ENCODE data around the gene ZNF777.
A peak's percentile ranks its signal among the peaks of the same experiment; 100 is the strongest.
"Not testable (repeated sequence)": the region's sequence is repeated elsewhere in the genome, so short reads cannot be mapped to it uniquely, and the experiment has no call there.

ZNF777 gene

DNA sequence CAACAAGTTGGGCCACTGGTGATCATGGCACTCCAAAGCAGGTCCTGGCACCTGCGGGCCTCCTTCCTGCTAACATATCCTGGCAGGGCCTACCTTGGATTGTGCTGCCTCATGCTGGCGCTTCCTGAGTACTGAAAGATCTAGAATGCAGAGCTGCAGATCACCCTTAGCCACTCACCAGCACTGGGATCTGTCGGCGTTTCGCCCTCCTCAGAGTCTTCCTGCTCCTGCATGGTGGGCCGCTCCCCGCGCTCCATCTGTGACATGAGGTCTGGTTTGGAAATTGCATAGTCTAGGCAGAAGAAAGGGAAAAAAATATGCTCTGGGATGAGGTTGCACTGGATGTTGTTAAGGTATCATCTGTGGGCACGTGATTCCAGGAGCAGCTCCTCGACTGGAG, 10.0 kb downstream of the ZNF777 start:
- no peak for DNase-seq (ENCODE audit: low spot score)

DNA sequence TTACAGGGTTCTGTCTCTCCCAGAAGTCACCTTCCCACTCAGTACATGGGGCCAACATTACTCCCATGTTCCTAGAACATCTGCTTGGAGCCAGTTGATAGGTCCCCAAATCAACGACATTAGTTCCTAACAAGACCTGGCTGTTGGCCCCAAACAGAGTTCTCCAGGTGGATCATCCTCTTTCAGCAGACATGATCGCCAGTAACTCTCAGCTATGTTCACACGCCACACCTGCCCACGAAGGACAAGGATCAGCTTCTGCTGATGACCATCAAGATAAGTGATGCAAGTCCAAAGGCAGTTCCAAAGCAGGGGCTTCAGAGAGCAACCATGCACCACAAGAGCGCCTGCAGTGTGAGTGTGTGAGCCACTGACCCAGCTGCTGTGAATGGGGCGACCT, 11.0 kb downstream of the ZNF777 start:
- no peak for DNase-seq (ENCODE audit: low spot score)

DNA sequence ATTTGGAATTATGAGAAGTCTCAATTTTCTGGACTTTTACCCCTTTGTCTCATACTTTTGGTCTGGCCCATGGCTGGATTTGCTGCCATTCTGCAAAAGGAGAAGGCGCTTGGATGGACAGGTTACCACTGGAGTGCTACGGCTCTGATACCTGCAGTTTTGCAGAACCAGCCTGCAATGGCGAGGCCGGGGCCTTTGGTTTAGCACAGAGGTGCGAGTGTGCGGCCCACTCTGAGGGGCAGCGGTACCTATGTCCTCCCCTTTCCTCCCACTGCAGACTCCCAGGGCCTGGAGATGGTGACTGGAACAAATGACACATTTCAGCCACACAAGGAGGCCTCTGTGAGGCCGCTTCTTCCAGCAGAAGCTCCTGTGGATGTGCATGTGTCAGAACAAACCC, 11.9 kb downstream of the ZNF777 start:
- no peak for DNase-seq (ENCODE audit: low spot score)

DNA sequence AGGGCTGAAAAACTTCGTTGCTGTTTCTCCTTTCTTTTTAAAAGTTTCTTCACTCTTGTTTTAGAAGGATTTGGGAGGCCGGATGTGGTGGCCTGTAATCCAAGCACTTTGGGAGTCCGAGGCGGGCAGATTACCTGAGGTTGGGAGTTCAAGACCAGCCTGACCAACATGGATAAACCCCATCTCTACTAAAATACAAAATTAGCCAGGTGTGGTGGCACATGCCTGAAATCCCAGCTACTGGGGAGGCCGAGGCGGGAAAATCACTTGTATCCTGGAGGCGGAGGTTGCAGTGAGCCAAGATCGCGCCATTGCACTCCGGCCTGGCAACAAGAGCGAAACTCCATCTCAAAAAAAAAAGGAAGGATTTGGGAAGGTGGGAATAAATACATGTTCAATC, 14.8 kb downstream of the ZNF777 start:
- not testable (repeated sequence) for DNase-seq (ENCODE audit: low spot score)

DNA sequence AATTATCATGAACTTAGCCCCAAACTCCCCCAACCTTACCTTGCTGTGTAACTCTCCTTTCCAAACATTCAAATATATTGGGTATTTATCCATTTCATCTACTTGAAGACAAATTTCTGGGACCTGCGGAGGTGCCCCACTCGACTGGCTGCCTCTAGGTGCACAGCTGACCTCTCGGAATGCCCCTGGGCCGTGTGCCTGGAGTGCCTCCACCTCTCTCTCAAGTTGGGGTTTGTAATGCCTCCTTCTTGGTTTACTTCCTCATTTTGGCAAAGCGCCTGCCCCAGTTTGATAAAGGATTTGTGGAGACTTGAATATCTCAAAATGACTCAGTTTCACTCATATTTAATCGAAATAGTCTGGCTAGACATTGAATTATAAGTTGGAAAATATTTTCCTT, 16.6 kb downstream of the ZNF777 start:
- DNase-seq (ENCODE audit: low spot score) = no peak

DNA sequence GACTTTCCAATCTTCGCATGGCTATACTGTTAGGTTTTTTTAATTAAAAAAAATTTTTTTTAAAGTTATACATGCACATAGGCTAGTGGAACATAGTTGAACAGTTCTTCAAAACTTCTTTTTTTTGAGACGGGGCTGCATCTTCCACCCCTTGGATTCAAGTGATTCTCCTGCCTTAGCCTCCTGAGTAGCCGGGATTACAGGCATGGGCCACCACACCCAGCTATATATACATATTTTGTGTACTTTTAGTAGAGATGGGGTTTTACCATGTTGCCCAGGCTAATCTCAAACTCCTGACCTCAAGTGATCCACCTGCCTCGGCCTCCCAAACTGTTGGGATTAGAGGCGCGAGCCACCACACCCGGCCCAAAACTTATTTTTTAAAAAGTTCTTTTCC, 17.3 kb downstream of the ZNF777 start:
- no peak for DNase-seq (ENCODE audit: low spot score)

DNA sequence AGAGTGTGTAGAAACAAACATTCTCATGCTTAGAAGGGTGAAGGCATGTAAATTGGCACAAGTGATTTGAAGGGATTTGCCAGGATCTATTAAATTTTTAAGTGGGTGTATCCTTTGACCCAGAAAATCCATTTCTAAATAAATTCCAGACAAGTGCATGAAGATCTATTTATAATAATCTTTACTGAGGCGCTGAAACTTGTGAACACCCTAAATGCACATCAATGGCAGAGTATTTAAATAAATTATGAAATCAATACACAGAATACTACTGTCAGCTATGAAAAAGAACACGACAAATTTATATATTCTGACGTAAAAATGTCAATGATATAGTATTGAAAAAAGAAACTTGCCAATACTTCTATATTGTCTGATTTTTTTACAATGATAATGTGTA, 17.9 kb downstream of the ZNF777 start:
- DNase-seq (ENCODE audit: low spot score) = no peak

DNA sequence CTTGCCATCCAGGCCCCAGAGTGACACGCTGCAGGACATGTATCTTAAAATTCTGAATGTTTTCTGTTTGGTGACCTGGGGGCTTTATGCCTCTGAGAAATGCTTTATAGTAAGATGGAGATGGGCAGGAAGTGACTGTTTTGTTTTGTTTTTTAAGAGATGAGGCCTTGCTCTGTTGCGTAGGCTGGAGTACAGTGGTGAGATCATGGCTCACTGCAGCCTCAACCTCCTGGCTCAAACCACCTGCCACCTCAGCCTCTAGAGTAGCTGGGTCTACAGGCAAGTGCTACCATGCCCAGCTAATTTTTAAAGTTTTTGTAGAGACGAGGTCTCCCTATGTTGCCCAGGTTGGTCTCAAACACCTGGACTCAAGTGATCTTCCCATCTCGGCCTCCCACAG, 20.6 kb downstream of the ZNF777 start:
- no peak for DNase-seq (ENCODE audit: low spot score)

DNA sequence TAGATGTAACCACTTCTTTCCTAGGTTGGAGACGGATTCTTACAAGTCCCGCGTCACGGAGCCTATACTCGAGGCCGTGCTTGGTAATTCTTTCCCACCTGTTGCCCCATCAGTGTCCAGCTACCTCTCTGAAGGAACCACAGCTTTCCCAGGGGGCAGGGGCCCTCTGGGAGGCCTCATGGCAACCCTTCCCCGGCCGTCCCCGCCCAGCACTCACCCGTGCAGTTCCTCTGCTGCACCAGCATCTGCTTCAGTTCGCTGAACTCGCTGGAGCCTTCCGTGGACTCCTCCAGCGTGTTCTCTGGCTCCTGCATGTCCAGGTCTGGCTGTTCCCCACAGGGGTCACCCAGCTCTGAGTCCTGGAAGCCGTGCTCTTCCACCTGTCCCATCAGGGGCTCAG, 24.5 kb downstream of the ZNF777 start:
- DNase-seq (ENCODE audit: low spot score) = no peak

DNA sequence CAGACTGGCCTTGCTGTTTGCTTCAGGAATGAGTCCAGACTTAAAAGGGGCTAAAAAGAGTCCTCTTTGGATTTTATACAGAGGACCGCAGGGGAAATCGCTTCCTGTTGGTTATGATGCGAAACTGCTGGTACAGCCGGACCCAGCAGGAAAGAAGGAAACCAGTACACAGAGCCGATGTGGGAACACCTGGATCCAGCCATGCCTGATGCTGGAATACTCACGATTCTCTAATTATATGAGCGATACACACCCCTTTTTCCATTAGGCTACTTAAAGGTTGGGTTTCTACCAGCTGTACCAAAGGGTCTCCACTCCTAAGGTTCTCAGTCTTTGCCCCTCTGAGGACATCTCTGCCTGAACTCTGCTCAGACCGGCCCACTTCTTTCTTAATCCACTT, 27.7 kb downstream of the ZNF777 start:
- no peak for DNase-seq (ENCODE audit: low spot score)

DNA sequence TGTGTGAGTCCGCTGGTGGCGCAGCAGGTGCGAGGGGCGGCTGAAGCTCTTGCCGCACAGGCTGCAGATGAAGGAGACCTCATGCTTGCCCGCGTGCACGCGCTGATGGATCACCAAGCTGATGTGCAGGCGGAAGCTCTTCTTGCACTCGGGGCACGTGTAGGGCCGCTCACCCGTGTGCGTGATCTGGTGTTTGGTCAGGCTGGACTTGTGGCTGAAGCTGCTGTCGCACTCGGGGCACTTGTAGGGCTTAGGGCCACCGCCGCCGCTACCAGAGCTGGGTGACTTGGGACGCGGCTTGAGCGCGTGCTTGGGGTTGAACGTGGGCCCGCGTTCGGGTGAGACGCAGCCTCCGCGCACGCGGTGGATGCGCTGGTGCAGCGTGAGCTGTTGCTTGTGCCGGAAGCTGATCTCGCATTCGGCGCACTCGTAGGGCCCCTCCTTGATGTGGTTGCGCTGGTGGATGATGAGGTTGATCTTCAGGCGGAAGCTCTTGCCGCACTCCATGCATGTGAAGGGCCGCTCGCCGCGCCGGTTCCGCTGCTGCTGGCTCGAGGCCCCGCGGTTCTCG, 28.7 kb downstream of the ZNF777 start:
- no peak for DNase-seq (ENCODE audit: low spot score)

DNA sequence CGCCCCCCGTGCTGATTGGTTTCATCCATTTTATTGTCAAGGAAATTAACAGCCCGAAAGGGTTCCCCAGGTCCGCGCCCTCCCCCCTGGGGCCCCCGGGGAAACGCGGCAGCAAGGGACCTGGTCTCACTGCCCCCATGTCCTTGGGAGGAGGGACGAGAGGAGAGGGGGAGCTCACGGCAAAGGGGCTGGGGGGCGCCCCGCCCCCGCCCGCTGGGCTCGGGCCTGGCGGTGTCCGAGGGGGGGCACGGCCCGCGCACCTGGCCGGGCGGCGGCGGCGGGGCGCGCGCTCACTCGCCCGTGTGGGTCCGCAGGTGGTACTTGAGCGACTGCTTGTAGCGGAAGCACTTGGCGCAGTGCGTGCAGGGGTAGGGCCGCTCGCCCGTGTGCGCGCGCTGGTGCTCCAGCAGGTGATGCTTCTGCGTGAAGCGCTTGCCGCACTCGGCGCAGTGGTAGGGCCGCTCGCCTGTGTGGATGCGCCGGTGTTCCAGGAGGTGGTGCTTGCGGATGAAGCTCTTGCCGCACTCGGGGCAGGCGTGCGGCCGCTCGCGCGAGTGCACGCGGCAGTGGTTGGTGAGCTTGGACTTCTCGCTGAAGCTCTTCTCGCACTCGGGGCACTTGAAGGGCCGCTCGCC, 29.3 kb downstream of the ZNF777 start:
- DNase-seq (ENCODE audit: low spot score) = no peak

DNA sequence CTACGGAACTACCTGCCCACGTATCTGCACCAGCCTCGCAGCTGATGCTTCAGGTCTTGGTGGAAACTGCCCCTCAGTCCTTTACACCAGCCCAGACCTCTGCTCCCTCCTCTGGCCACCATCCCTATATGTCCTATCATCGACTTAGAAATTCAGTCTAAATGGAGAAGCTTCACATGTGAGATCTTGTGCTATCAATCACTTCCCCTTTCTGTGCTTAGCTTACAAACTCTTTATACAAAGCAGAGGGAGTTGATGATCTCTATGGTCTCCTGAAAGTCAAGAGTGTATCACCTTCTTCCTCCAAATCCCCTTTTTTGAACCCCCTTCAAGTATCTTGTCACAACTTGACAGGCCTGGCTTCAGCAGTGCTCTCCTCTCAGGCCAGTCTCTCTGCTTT, 30.7 kb downstream of the ZNF777 start:
- DNase-seq (ENCODE audit: low spot score) = no peak

DNA sequence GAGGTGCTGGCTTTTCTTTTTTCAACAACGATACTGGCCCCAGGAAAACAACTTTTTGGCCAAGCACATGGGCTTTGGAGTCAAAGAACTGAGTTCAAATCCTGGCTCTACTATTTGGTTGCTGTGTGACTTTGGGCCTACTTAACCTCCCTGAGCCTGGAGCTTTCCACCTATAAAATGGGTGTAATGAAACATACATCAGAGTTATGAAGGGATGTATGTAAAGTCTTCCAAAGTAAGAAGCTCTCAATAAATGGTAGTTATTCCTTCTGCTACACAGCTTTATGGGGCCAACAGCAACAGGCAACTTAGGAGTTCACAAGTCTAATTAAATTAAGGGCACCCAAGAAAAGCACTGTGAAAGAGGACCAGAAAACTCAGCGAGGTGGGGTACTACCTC, 33.0 kb downstream of the ZNF777 start:
- no peak for DNase-seq (ENCODE audit: low spot score)

DNA sequence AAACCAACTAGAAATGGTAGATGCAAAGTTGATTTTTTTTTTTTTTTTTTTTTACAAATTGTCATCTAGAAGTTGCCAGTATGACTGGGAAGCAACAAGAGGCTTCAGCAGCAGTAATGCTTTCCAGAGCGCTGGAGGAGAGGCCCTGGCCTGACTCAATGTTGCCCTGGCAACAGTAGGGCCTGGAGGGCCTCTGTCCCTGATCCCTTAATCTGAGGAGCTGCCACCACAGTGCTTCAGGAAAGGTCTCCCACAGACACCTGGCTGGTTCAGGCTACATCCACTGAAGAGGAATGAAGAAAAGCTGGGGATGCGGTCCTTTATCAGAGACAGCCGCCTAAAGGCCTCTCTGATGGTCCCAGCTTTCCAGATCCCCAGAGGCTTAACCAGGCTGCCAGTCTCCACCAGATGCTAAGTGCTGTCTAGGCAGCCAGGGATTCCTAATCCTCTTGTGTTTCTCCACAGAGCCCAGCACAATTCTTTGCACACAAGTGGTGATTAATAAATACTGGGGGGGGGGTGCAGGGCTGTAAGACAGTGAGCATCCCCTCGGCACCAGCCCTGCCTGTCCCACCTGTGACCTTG, 33.7 kb downstream of the ZNF777 start:
- DNase-seq (ENCODE audit: low spot score) = no peak

DNA sequence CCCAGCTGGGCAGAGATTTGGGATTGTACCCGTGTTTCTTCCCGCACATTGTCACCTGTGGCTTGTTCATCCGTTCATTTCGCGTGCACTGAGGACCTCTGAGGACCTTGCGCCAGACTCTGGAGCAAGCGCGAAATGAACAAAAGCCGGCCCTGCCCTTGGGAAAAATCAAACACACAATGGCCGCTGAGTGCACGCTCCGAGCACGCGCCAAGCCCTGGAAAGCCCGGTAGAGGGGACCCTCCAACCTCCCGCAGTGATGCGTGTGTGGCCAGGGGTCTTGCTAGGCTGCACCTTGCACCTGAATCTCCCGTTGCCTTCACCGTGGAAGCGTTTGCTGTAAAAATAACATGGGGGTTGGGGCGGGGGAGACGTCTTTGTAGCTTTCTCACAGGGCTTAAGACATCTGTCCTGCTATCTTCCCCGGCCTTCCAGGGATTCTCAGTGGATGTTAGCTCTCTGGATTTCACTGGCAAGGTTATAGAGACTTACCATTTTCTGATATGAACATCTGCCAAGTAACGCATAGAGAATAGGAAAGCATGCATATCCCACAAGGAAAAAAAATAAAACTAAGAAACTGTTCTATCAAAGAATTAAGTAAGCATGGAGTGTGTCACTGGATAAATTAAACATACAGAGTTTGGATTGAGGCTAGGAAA, 37.3 kb downstream of the ZNF777 start:
- no peak for DNase-seq (ENCODE audit: low spot score)

DNA sequence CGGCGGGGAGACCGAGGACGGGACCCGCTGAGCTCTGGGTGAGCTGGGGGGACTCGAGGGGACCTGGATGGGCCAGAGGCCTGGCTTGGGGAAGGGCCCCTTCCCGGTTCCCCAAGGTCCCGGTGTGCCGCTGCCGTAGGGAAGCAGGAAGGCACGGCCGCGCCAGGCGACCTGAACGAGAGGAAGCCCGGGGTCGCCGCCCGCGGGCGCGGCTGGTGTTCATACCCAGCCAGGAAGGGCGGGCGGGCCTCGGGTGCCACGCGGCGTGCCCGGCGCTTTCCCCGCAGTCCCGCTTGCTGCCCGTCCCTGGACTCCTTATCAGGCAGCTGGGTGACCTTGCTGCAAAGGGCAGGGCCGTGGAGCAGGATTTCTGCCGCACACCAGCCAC, 38.0 kb downstream of the ZNF777 start:
- DNase-seq (ENCODE audit: low spot score) = no peak

DNA sequence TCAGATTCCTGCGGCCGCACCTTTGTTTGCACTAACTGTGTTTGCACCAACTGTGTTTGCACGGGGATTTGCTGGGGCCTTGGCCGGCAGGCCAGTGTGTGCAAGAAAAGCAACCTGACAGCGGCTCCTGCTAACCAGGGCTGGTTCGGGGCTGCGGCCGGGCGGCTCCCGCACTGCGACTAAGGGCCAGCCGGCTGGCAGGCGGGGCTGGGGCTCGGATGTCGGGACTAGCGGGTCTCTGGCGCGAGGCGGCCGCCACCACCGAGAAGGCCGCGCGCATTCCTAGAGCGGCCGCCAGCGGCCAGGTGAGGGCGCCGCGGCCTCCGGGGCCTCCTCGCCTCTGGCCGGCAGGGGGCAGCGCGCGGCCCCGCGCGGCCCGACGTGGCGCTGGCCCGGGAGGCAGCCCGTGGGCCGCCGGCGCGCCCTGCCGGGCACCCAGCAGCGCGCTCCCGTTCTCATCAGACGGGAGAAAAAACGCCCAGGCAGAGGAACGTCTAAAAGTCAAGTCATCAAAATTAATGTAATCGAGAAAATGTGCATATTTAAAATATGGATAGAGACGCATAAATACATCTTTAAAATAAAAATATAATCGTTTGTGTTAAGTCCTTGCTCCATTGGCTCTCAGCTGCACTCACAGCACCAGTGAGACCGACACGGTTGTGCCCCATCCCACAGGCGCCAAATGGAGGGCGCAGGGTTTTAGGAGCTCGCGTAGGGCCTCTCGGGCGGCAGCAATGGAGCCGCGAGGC, 38.5 kb downstream of the ZNF777 start:
- peak; percentile 87 for DNase-seq (ENCODE audit: low spot score)

DNA sequence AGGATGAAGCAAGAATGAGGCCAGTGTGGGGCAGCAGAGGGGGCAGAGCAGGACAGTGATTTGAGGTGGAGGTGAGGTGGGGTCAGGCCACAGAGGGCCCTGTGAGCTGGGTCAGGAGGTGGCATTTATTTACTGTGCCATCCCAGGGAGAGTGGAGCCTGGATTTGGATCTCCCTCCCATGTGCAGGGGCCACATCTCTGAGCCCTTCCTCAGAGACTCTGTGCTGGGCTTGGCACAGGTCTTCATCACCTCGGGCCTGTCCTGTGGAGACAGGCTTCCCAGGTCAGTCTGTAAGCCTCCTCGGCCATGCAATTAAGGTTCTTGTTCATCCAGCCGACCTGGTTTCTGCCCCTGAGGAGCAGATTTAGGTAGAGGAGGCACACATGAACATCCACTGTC, 40.9 kb downstream of the ZNF777 start:
- DNase-seq (ENCODE audit: low spot score) = no peak

DNA sequence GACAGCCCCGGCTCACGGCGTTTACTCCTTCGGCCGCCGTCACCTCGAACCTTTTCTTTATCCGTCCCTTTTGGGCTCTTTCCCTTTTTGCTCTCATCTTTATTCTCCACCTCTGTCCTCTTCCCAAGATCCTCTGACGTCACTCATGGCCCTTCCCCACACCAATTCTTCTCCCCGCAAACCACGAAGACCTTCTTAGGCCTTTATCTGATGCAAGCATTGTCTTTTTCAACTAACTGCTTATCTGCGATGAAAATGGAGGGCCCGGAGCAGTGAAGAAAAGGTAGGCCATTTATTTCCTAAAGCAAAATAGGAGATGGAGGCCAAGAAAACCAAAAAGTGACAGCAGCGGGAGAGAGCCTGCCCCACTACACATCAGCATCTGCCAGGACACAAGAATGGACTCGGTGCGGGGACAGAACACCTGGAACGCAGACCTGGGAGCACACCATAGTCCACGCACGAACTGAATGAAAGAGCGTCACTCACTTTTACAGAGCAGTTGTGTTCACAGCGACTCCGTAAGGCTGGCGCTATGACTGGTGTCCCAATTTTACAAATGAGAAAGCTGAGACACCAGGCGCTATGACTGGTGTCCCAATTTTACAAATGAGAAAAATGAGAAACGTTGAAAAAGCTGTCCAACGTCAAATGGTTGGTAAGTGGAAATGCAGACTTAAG, 45.3 kb downstream of the ZNF777 start:
- DNase-seq (ENCODE audit: low spot score) = no peak

DNA sequence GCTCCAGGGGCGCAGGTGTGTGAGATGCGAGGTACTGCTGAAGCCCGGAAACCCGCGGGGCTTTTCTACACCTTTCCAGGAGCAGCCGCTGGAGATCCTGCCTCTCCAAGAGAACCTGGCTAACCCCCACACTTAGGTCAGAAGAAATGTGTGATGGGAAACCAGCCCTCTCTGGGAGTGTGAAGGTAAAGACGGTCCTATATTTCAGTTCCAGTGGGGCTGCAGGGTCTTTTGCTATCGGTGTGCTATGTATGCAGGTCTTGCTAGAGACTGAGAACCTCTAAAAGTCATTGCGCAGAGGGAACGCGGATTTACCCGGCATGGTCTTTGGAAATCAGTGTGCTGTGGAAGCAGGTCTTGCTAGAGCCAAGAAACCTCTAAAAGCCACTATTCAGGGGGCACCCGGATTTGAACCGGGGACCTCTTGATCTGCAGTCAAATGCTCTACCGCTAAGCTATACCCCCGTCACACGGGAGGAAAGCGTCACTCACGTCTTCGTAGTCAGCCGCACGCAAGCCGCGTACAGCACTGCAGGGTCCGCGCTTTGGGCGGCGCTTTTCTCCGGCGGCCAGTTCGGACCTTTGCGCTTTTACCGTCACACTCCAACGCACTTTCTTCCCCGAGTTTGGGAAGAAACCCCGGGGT, 46.0 kb downstream of the ZNF777 start:
- peak; percentile 42 for DNase-seq (ENCODE audit: low spot score)

DNA sequence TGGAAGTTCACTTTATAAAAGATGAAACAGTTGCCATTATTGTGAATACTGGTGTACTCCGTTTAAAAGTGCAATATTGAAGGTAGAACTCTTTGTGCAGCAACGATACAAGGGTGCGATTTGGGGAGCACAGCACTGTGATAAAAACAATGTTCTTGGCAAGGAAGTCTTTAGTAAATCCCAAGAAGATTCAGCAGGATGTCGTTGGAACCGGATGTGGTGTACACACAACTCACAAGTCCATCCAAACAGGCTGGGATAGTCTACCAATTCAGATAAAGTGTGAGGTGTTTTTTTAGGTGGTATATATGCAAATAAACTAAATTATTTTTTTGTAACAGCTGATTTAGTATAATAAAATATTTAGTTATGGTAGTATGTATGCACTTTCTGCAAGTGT, 46.7 kb downstream of the ZNF777 start:
- DNase-seq (ENCODE audit: low spot score) = no peak
